ENCODE results near the gene TMEM156. TPM values are rescaled to one million over a fixed set of nuclear protein-coding genes. Genes with fewer than 3 reads are reported as not detected.

The TMEM156 gene
- total RNA-seq, 1 donor from 2014 or later, result not detected

DNA sequence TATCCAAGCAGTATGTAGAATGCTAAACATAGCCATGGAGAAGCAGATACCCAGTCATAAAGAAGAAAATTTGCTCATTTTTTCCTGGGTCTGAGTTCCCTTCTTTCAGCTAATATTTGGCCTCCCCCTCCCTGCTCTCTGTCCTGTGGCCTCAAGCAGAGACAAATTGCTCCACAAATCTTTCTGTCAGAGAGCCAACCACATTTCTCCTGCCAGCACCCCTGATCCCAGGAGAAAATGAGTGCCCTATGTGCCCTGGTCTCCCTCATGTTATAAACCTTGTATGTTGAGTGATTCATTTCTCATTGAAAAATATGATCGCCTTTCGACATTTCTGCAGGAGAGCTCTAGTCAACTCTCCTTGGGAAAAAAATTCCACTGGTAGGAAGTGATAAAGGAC lies 82.0 kb downstream of the TMEM156 start:
- Mint-ChIP-seq H3K27ac (ENCODE audit: unreplicated experiment) (no peak overlapping the region), H3K4me1 (ENCODE audit: unreplicated experiment) (peaks cover 28% of the 10 kb centered on the region), H3K4me3 (ENCODE audit: unreplicated experiment) (no peak overlapping the region), H3K27me3 (ENCODE audit: unreplicated experiment) (peaks cover 2% of the 10 kb centered on the region), H3K9me3 (ENCODE audit: unreplicated experiment) (no peaks in the 10 kb centered on the region), H3K36me3 (ENCODE audit: low read depth, unreplicated experiment) (no peaks in the 10 kb centered on the region)
- TF ChIP-seq, protein P1, sequence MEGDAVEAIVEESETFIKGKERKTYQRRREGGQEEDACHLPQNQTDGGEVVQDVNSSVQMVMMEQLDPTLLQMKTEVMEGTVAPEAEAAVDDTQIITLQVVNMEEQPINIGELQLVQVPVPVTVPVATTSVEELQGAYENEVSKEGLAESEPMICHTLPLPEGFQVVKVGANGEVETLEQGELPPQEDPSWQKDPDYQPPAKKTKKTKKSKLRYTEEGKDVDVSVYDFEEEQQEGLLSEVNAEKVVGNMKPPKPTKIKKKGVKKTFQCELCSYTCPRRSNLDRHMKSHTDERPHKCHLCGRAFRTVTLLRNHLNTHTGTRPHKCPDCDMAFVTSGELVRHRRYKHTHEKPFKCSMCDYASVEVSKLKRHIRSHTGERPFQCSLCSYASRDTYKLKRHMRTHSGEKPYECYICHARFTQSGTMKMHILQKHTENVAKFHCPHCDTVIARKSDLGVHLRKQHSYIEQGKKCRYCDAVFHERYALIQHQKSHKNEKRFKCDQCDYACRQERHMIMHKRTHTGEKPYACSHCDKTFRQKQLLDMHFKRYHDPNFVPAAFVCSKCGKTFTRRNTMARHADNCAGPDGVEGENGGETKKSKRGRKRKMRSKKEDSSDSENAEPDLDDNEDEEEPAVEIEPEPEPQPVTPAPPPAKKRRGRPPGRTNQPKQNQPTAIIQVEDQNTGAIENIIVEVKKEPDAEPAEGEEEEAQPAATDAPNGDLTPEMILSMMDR (IDR thresholded peaks at IDR 0.05; ENCODE audit: unreplicated experiment), result no peak
- no peak for DNase-seq (ENCODE audit: low spot score)

DNA sequence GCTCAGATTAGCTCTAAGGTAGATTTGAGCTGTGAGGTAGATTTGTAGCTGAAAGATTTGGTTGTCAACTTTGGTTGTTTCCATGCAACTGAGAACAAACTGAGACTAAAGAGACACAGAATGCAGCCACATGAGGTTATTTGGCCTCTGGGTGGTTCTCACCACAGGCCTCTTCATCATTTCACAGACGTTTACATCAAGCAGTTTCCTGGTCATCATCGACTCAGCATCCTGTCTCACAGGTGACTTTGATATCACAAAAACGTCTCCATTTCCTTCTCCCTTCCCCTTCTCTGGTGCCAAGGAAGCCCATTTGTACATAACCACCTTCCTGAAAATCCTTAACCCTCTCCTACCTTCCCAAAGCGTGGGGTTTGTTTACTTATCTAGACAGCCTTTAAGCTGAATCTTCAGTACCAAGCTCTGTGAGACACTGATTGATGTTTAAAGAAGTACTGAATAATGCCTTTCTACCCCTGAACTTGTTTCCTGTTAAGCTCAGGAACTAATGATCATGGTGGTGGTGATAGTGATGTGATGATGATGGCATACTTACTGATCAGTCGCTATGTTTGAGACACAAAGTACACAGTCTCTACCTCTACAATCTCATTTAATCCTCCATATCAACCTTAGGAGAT lies 82.7 kb downstream of the TMEM156 start:
- TF ChIP-seq, protein P1 (IDR thresholded peaks at IDR 0.05; ENCODE audit: unreplicated experiment), result no peak
- Mint-ChIP-seq H3K27ac (ENCODE audit: unreplicated experiment) (peak overlapping the region; percentile 62), H3K4me3 (ENCODE audit: unreplicated experiment) (no peak overlapping the region), H3K4me1 (ENCODE audit: unreplicated experiment) (peaks cover 28% of the 10 kb centered on the region), H3K36me3 (ENCODE audit: low read depth, unreplicated experiment) (no peaks in the 10 kb centered on the region), H3K9me3 (ENCODE audit: unreplicated experiment) (no peaks in the 10 kb centered on the region), H3K27me3 (ENCODE audit: unreplicated experiment) (peaks cover 2% of the 10 kb centered on the region)
- no peak for DNase-seq (ENCODE audit: low spot score)

GRCh38 chr4:38948551-38948950 lies 83.7 kb downstream of the TMEM156 start:
- peaks cover 2% of the 10 kb centered on the region for H3K27me3 Mint-ChIP-seq (ENCODE audit: unreplicated experiment)
- H3K4me1 Mint-ChIP-seq (ENCODE audit: unreplicated experiment), result peaks cover 28% of the 10 kb centered on the region
- no peak overlapping the region for H3K27ac Mint-ChIP-seq (ENCODE audit: unreplicated experiment)
- H3K9me3 Mint-ChIP-seq (ENCODE audit: unreplicated experiment), result no peaks in the 10 kb centered on the region
- TF ChIP-seq, protein P1 (IDR thresholded peaks at IDR 0.05; ENCODE audit: unreplicated experiment), result no peak
- DNase-seq (ENCODE audit: low spot score), result no peak
- no peak overlapping the region for H3K4me3 Mint-ChIP-seq (ENCODE audit: unreplicated experiment)
- H3K36me3 Mint-ChIP-seq (ENCODE audit: low read depth, unreplicated experiment), result no peaks in the 10 kb centered on the region

DNA sequence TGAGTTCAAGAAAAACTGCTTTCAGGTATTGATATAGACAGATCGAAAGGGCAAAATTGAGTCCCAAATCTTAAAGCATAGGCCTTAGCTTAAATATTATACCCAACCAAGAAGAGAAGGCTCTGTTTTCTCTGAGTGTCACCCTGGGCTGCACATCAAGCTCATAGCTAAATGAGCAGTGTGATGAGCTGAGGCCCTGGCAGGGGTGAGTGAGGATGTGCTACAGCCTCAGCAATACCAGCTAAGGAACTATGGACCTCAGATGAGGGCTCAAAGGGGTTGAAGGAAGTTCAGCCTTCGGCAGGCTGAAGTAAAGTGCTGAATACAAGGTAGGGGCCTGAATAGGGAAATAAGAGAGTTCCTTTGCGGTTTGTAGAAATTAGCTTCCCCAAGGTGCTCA lies 85.3 kb downstream of the TMEM156 start:
- Mint-ChIP-seq H3K4me3 (ENCODE audit: unreplicated experiment) (no peak overlapping the region), H3K4me1 (ENCODE audit: unreplicated experiment) (peaks cover 28% of the 10 kb centered on the region), H3K9me3 (ENCODE audit: unreplicated experiment) (no peaks in the 10 kb centered on the region), H3K27me3 (ENCODE audit: unreplicated experiment) (peaks cover 2% of the 10 kb centered on the region), H3K27ac (ENCODE audit: unreplicated experiment) (no peak overlapping the region), H3K36me3 (ENCODE audit: low read depth, unreplicated experiment) (no peaks in the 10 kb centered on the region)
- TF ChIP-seq, protein P1 (IDR thresholded peaks at IDR 0.05; ENCODE audit: unreplicated experiment), result no peak
- DNase-seq (ENCODE audit: low spot score), result no peak

DNA sequence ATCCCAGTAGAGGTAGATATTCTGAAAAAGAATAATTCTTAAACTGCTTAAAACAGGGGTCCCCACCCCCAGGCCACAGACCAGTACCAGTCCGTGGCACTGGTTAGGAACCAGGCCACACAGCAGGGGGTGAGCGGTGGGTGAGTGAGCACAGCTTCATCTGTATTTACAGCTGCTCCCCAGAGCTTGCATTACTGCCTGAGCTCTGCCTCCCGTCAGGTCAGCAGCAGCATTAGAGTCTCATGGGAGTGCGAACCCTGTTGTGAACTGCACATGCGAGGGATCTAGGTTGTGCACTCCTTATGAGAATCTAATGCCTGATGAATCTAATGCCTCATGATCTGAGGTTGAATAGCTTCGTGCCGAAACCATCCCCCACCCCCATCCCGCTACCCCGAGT lies 87.8 kb downstream of the TMEM156 start:
- TF ChIP-seq, protein P1 (IDR thresholded peaks at IDR 0.05; ENCODE audit: unreplicated experiment), result no peak
- no peak overlapping the region for H3K27ac Mint-ChIP-seq (ENCODE audit: unreplicated experiment)
- H3K4me1 Mint-ChIP-seq (ENCODE audit: unreplicated experiment), result peaks cover 15% of the 10 kb centered on the region
- peaks cover under 1% of the 10 kb centered on the region for H3K27me3 Mint-ChIP-seq (ENCODE audit: unreplicated experiment)
- DNase-seq (ENCODE audit: low spot score), result no peak
- no peaks in the 10 kb centered on the region for H3K9me3 Mint-ChIP-seq (ENCODE audit: unreplicated experiment)
- no peak overlapping the region for H3K4me3 Mint-ChIP-seq (ENCODE audit: unreplicated experiment)
- no peaks in the 10 kb centered on the region for H3K36me3 Mint-ChIP-seq (ENCODE audit: low read depth, unreplicated experiment)
